Keratinocyte (primary cell): ENCODE measurements around the gene TET1. TPM values are rescaled to one million over a fixed set of nuclear protein-coding genes. Genes with fewer than 3 reads are reported as not detected.
A peak's percentile ranks its signal among the peaks of the same experiment; 100 is the strongest.

Experiments used
- DNase-seq: peaks from one replicate; pipeline ENCODE4 v3.0.0-alpha.2; 2011; ENCODE audit warnings: low read depth, missing footprints, low spot score
- FAIRE-seq: peaks from 2 replicates; lab custom pipeline; 2011; peaks lifted over from hg19 to GRCh38; lab: Jason Lieb, UNC
- H2AFZ ChIP-seq: 2 replicates; pipeline ENCODE4 v1.6.0; 2012; ENCODE audit warnings: low read length, control low read depth, inconsistent platforms; ENCODE audit not compliant: control insufficient read depth
- H3K27ac ChIP-seq: 2 replicates; pipeline ENCODE4 v1.5.1; 2011; ENCODE audit warnings: low read length; ENCODE audit not compliant: control insufficient read depth, insufficient read depth
- H3K27me3 ChIP-seq: 3 replicates; pipeline ENCODE4 v1.6.0; 2011; ENCODE audit warnings: low read length; ENCODE audit not compliant: control insufficient read depth, insufficient read depth; ENCODE audit errors: extremely low read depth
- H3K36me3 ChIP-seq, 2 experiments: 2 replicates in 1 of 2; 3 replicates in 1 of 2; pipeline ENCODE4 v1.5.1; 2011; ENCODE audit warnings: low read length in 2 of 2, mild to moderate bottlenecking in 1 of 2; ENCODE audit not compliant: control insufficient read depth in 2 of 2, insufficient read depth in 2 of 2; ENCODE audit errors: extremely low read depth in 1 of 2
- H3K4me1 ChIP-seq: 3 replicates; pipeline ENCODE4 v1.5.1; 2011; ENCODE audit warnings: low read length; ENCODE audit not compliant: control insufficient read depth, insufficient read depth; ENCODE audit errors: extremely low read depth
- H3K4me2 ChIP-seq: 3 replicates; pipeline ENCODE4 v1.6.0; 2011; ENCODE audit warnings: low read depth, low read length; ENCODE audit not compliant: control insufficient read depth, insufficient read depth; ENCODE audit errors: extremely low read depth
- H3K4me3 ChIP-seq, 3 experiments: fragments of 200-600 bp in 1 of 3; sonication (generic) in 1 of 3; 2 replicates in 2 of 3; 3 replicates in 1 of 3; pipeline ENCODE4 v1.5.1; 2011 to 2016; ENCODE audit warnings: low read length in 3 of 3, mild to moderate bottlenecking in 3 of 3, control low read depth in 2 of 3, inconsistent platforms in 1 of 3, low read depth in 1 of 3, mixed read lengths in 1 of 3, mixed run types in 1 of 3, moderate library complexity in 1 of 3; ENCODE audit not compliant: control insufficient read depth in 2 of 3, insufficient read depth in 2 of 3; ENCODE audit errors: extremely low read depth in 1 of 3
- H3K79me2 ChIP-seq: 2 replicates; pipeline ENCODE4 v1.6.0; 2012; ENCODE audit warnings: low read length; ENCODE audit not compliant: control insufficient read depth, insufficient read depth
- H3K9ac ChIP-seq: 3 replicates; pipeline ENCODE4 v1.6.0; 2011; ENCODE audit warnings: low read length; ENCODE audit not compliant: control insufficient read depth, insufficient read depth; ENCODE audit errors: extremely low read depth
- H3K9me1 ChIP-seq: 3 replicates; pipeline ENCODE4 v1.6.0; 2011; ENCODE audit warnings: low read length; ENCODE audit not compliant: control insufficient read depth, insufficient read depth; ENCODE audit errors: extremely low read depth
- H3K9me3 ChIP-seq: 2 replicates; pipeline ENCODE4 v1.5.1; 2012; ENCODE audit warnings: low read depth, low read length; ENCODE audit not compliant: control insufficient read depth
- H4K20me1 ChIP-seq: 3 replicates; pipeline ENCODE4 v1.6.0; 2011; ENCODE audit warnings: low read length; ENCODE audit not compliant: control insufficient read depth, insufficient read depth; ENCODE audit errors: extremely low read depth
- EZH2 ChIP-seq: IDR thresholded peaks from one replicate; pipeline ENCODE4 v1.6.1; 2012; ENCODE audit warnings: inconsistent platforms, mild to moderate bottlenecking, low read length, moderate library complexity
- dilution Hi-C: fragments of 300-500 bp; cut with MboI; formaldehyde crosslinking; loops from one replicate; pipeline ENCODE4 v1.7.0; 2020; ENCODE audit warnings: low sequenced_read_pairs; ENCODE audit not compliant: extremely low pct_ligation_motif_present
- polyA plus RNA-seq, 5 experiments: library from polyadenylated mRNA; depleted of rRNA in 3 of 5; stranded (reverse) in 3 of 5; stranded (forward) in 1 of 5; unstranded in 1 of 5; fragments of >200 nt; gene quantifications; 1 replicate in 1 of 5; 2 replicates in 3 of 5; 3 replicates in 1 of 5; pipeline versions ENCODE4 v1.2.1 to v1.2.3, GENCODE V29; 2011 to 2012; ENCODE audit warnings: missing spikeins in 2 of 5, low read depth in 1 of 5, low replicate concordance in 1 of 5
- TF ChIP-seq, protein P1 (sequence below), 3 experiments: IDR thresholded peaks in 1 of 3; conservative IDR thresholded peaks in 1 of 3; optimal IDR thresholded peaks in 1 of 3; 2 replicates in 2 of 3; 3 replicates in 1 of 3; pipeline versions ENCODE3 to v1.5.1; 2011; ENCODE audit warnings: low read length in 3 of 3, mild to moderate bottlenecking in 3 of 3, moderate library complexity in 2 of 3, control low read depth in 1 of 3, inconsistent platforms in 1 of 3; ENCODE audit not compliant: insufficient read depth in 2 of 3; ENCODE audit errors: extremely low read depth in 1 of 3

TET1 gene
- polyA plus RNA-seq, 1 donor (not counting 4 experiments of a cell fraction or from before 2014, with no cell fraction given): 0.08 TPM

DNA sequence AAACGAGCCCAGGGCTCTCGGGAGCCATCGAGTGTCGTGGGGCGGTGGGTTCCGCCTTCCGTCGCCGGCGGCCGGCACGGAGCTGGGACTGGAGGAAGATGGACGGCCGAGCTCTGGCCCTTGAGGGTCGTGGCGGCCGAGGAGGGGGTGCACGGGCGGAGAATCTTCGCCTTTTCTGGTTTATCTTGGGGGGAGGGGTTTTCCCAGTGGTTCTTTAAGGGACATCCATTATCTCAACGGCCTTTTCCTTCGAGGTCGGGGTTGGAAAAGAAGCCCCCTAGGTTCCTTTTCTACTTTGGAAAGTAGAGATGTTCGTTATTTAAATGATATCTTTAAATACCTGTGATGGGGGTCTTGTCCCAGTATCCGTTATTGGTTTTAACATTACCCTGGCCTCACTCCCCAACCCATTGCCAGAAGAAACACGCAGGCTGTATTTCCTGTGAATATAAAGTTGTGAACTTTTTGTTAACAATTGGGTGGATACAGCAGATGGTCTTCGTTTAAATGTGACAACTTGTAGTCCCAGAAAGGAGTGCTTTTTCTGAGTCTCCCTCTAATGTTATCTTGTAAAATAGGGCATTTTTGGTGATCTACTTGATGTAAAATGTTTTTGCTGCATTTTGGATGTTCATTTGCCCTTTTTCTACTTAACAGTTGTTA is 161.7 kb downstream of the TET1 start:
- H3K36me3 ChIP-seq: peaks cover 8 to 9% of the 10 kb centered on the region in 2 experiments
- DNase-seq: no peak
- FAIRE-seq: no peak
- H3K27ac ChIP-seq: peak overlapping the region; percentile 90
- peak overlapping the region; percentile 96 for H3K9ac ChIP-seq
- no peaks in the 10 kb centered on the region for H3K27me3 ChIP-seq
- no peak for TF ChIP-seq EZH2
- H3K9me1 ChIP-seq: no peaks in the 10 kb centered on the region
- H3K79me2 ChIP-seq: peaks cover 35% of the 10 kb centered on the region
- dilution Hi-C loops: no loop called here
- peak overlapping the region; percentile 99 for H3K4me2 ChIP-seq
- no peaks in the 10 kb centered on the region for H4K20me1 ChIP-seq
- peak overlapping the region; percentile 84 for H2AFZ ChIP-seq
- no peaks in the 10 kb centered on the region for H3K9me3 ChIP-seq
- H3K4me3 ChIP-seq: peak overlapping the region; percentile 93 to 98 (median 95)
- peaks cover 9% of the 10 kb centered on the region for H3K4me1 ChIP-seq

DNA sequence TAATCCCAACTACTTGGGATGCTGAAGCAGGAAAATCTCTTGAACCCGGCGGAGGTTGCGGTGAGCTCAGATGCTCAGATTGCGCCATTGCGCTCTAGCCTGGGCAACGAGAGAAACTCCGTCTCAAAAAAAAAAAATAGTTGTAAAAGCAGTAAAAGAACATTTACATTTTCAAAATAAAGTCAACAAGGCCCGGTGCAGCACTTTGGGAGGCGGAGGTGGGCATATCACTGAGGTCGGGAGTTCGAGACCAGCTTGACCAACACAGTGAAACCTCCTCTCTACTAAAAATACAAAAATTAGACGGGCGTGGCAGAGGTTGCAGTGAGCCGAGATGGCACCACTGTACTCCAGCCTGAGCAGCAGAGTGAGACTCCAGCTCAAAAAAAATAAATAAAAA is 164.9 kb downstream of the TET1 start:
- H4K20me1 ChIP-seq: no peaks in the 10 kb centered on the region
- H3K27me3 ChIP-seq: no peaks in the 10 kb centered on the region
- no peak overlapping the region for H3K4me2 ChIP-seq
- dilution Hi-C loops: no loop called here
- peaks cover 9% of the 10 kb centered on the region for H3K4me1 ChIP-seq
- H2AFZ ChIP-seq: no peak overlapping the region
- no peak overlapping the region for H3K27ac ChIP-seq
- no peak overlapping the region for H3K9ac ChIP-seq
- H3K36me3 ChIP-seq: peaks cover 8 to 9% of the 10 kb centered on the region in 2 experiments
- H3K9me3 ChIP-seq: no peaks in the 10 kb centered on the region
- no peak for DNase-seq
- FAIRE-seq: no peak
- no peaks in the 10 kb centered on the region for H3K9me1 ChIP-seq
- H3K79me2 ChIP-seq: peaks cover 53% of the 10 kb centered on the region
- TF ChIP-seq, protein P1, sequence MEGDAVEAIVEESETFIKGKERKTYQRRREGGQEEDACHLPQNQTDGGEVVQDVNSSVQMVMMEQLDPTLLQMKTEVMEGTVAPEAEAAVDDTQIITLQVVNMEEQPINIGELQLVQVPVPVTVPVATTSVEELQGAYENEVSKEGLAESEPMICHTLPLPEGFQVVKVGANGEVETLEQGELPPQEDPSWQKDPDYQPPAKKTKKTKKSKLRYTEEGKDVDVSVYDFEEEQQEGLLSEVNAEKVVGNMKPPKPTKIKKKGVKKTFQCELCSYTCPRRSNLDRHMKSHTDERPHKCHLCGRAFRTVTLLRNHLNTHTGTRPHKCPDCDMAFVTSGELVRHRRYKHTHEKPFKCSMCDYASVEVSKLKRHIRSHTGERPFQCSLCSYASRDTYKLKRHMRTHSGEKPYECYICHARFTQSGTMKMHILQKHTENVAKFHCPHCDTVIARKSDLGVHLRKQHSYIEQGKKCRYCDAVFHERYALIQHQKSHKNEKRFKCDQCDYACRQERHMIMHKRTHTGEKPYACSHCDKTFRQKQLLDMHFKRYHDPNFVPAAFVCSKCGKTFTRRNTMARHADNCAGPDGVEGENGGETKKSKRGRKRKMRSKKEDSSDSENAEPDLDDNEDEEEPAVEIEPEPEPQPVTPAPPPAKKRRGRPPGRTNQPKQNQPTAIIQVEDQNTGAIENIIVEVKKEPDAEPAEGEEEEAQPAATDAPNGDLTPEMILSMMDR (optimal IDR thresholded peaks at IDR 0.05 in 1 of 3, IDR thresholded peaks at IDR 0.05 in 1 of 3, conservative IDR thresholded peaks at IDR 0.05 in 1 of 3; ENCODE audit: extremely low read depth in 1 of 3, insufficient read depth in 2 of 3, low read length in 3 of 3): no peak
- no peak for TF ChIP-seq EZH2
- H3K4me3 ChIP-seq: no peak overlapping the region
